Measurements from ENCODE around the gene AP1G2.
"Not testable (repeated sequence)": the region's sequence is repeated elsewhere in the genome, so short reads cannot be mapped to it uniquely, and the experiment has no call there.

AP1G2 gene

DNA sequence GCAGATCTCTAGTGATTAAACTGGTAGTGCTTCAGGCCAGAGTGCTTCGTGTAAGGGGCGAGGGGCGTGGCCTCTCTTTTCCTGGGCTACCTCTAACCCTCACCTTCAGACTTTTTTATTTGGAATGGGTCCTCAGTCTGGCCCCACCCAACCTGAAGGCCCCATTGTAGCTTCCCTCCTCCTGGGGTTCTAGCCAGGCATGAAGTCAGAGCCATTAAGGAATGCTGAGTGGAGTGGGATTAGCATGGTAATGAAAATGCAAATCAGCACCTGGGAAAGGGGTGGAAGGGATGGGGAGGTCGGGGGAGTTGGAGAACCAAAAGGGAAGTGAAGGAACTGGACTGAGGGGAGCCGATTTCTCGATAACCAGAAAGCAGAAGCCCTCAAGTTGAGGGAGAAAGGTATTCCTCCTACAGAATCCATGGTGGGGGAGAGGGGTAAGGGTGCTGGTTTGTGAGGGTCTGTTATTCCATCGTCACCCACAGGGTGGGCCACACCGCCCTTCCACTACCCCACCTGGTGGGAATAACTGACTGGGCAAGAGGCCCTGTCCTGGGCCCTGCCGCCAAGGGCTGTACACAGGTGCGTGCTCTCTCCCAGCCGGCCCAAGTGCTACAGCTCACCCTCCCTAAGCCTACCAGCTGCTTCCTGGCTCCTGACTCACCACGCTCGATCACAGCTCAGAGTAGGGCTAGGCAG, 30.1 kb downstream of the AP1G2 start:
- DNase-seq, result no peak

DNA sequence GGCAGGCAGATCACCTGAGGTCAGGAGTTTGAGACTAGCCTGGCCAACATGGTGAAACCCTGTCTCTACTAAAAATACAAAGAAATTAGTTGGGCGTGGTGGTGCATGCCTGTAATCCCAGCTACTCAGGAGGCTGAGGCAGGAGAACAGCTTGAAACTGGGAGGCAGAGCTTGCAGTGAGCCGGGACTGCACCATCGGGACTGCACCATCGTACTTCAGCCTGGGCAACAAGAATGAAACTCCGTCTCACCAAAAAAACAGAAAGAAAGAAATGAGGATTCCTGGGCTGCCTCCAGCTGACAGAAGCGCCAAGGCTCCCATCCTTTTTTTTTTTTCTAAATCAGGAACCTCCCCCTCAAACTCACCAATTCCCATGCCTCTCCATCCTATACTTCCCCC, 30.7 kb downstream of the AP1G2 start:
- not testable (repeated sequence) for DNase-seq

DNA sequence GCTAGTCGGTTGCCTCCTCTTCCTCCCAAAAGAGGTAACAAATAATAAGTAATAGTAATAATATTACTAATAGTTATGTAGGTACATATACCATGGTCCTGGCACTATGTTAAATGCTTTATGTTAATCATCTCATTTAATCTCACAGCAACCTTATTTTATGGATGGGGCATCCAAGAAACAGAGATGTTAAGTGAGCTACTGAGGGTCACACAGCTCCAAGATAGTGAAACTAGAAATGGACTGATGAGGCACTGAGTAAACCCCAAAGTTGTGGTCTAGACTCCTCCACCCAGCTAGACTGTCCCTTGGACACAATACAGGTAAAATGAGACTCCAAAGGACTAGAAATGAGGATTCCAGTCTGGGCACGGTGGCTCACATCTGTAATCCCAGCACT, 31.1 kb downstream of the AP1G2 start:
- no peak for DNase-seq

DNA sequence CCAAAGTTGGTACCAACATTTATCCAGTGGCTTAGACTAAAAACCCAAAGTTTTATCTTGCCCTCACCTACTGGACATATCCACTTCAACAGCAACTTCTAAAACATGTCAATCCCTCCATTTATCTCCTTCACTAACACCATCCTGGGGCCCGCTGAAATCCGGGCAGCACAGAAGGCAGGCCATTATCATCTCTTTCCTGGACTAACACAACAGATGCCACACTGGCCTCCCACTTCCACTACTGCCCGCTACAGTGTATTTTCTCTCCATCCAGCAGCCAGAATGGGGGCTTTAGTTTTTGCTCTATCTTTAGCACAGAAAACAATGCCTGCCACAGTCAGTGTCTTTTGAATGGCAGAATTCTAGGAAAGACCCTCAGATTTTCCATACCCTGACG, 31.6 kb downstream of the AP1G2 start:
- DNase-seq, result no peak

DNA sequence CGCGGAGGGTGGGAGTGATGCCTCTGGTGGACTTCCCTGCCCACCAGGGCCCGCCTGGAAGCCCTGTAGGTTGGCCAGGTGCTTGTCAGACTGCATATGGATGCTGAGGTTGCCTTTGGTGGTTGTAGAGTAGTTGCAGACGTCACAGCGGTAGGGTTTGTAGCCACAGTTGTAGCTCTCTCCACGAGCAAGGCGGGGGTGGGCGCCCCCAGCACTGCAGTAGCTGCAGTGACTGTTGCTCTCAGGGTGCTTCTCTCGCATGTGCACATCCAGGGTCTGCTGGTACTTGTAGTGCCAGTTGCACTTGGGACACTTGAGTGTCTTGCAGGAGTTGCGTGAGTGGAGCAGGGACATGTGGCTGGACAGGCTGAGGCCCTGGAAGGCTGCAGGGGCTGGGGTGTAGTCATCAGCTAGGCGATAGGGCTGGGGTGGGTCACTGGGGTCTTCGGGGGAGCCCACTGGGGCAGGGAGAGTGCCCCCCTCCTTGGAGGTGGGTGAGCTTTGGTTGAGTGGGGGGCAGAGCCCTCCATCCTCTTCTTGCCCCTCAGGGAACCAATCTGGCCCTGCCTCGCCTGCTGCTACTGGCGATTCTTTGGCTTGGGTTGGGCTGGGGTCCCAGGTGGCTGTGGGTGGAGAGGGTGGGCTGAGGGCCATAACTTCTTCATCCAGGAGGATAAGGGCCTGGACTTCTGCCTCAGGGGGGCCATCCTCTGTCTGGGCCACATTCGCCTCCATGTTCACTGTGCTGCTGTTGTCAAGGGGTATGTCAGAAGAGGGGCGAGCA, 33.7 kb downstream of the AP1G2 start:
- DNase-seq, result no peak

DNA sequence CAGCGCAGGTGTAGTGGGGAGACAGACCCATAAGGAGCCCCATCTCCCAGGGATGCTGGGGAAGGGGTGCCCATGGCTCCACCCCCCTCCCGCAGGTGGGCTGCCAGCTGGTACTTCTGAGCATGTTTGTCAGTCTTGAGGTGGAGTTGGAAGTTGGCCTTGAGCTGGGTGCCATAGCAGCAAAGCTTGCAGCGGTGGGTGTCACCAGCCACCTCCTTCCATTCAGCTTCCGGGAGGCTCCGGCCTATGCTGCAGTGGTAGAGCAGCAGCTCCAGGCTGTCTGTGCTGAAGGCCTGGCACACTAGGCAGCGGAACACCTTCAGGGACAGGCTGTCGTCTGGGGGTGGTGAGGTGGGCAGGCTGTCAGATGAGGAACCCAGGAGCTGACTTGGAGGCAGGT, 34.9 kb downstream of the AP1G2 start:
- no peak for DNase-seq

DNA sequence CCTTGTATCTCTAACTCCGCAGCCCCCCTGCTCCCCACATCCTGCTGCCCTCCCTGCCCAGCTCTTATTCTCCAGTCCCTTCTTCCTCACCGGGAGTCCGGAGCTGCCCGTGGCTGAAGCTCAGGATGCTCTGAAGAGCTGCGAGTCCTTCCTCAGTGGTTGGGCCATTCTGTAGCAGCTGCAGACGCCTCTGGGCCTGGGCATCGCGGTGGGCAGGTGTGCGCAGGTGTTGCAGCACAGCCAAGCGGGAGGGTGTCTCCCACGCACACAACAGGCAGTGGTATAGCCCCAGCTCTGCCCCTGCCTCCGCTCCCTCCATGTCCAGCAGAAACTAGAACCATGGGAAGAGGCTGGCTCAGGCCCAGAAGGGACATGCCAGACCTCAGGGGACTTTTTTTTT, 36.2 kb downstream of the AP1G2 start:
- no peak for DNase-seq

DNA sequence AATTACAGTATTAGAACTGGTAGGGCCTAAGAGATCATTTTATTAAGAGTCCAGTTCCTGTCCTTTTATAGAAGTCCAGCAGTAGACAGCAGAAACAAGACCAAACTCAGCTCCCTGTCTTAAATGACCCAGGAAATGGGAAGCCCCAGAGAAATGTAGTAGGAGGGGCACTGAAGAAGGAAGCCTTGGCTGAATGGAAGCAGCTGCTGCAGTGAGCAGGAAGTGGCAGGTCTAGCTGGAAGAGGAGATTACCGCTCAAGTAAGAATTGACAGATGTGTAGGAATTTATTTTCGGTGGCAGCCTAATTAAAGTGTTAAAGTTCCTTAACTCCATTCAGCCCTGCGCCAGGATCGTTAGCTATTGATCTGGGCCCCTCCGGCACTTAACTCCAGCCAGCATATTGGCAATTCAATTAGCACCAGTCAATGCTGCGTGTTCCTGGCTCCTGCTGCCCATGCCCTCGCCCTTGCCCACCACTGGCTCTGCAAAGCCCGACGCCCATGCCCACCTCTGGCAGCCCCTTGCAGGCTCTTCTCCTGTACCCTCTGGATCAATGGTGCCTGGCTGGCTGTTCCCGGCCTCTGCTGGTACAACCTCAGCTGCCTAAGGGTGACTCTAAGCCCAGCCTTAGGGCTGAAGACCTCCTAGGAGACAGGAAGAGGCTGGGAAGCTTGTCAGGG, 37.1 kb downstream of the AP1G2 start:
- no peak for DNase-seq

- no peak for DNase-seq
Measured at GRCh38 chr14:23529016-23529415, 38.6 kb downstream of the AP1G2 start.

GRCh38 chr14:23528555-23528954, 39.0 kb downstream of the AP1G2 start:
- DNase-seq, result no peak

GRCh38 chr14:23525611-23526010, 42.0 kb downstream of the AP1G2 start:
- DNase-seq, result no peak

- DNase-seq, result no peak
Measured at GRCh38 chr14:23524954-23525353, 42.6 kb downstream of the AP1G2 start.

DNA sequence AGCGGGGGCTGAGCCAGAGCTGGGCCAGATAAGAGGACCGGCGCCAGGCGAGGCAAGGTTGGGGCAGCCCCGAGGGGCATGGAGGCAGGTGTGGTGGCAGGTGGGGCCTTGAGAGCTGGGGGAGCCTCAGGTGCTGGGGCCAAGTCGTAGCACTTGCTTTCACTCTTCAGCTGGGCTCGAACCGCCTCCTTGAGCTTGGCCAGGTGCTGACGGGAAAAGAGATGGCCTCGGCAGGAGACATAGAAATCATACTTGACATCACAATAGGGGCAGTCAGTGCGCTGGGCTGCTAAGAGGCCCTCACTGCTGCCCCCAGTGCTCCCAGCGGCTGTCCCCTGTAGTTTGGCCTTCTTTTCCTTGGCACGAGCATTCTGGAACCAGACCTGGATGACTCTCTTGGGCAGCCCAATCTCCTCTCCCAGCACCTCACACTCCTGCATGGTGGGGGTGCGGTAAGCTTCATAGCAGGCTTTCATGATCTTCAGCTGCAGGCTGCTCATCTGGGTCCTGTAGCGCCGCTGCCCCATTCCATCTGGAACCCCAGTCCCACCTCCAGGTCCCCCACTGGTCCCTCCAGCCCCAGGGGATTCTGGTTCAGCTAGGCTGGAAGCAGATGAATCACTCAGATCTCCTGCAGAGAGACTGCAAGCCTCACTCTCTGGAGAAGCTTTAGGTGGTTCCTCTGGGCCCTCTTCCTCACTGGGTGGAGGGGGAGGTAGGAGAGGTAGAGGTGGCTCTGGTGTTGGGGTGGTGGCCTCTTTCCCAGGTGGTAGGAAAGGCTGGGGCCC, 44.2 kb downstream of the AP1G2 start:
- DNase-seq, result no peak

DNA sequence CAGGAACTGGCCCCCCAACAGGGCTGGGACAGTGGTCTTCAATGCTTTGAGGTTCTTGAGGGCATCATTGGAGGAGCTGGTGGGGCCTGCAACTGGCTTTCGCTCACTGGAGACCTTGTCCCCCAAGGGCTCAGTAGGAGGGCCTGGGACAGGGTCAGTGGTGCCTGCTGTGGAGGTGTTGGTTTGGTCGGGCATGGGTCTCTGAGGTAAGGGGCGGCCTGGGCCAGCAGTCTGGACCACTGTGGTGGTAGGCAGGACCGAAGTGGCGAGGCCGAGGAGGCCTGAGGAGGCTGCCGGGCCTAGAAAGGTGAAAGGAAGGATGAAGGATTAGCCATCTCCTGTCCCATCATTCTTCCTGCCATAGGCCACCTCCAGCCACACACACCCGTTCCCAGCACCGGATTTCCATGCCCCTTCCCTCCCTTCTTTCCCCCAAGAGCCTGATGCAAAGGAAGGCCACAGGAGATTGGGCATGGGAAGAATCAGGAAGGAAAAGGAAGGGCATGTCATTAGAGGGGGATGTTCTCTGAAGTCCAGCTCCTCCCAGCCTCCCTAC, 44.9 kb downstream of the AP1G2 start:
- DNase-seq, result no peak

- DNase-seq, result no peak
Measured at GRCh38 chr14:23521785-23522640, 45.6 kb downstream of the AP1G2 start.

GRCh38 chr14:23520899-23521533, 46.6 kb downstream of the AP1G2 start:
- DNase-seq, result no peak

DNA sequence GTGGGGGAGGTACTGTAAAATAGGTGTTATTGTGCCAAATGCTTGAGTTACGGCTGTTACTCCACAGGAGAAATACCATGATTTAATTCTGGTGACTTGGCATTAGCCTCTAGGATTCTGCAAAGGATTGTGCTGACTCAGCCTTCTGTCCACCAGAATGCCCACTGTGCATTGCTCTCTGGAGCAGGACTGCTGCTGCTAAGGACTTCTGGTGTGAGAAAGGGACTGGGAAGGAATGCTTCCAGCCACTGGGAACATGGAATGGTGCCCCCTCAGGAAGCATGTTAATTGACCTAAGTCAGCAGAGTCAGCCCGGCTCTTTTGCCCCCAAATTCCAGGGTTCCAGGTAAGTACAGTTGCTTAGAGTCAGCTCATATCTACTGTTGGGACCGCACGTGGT, 48.9 kb downstream of the AP1G2 start:
- DNase-seq, result no peak

GRCh38 chr14:23517650-23518326, 49.8 kb downstream of the AP1G2 start:
- no peak for DNase-seq

GRCh38 chr14:23514644-23514957, 53.0 kb downstream of the AP1G2 start:
- no peak for DNase-seq

DNA sequence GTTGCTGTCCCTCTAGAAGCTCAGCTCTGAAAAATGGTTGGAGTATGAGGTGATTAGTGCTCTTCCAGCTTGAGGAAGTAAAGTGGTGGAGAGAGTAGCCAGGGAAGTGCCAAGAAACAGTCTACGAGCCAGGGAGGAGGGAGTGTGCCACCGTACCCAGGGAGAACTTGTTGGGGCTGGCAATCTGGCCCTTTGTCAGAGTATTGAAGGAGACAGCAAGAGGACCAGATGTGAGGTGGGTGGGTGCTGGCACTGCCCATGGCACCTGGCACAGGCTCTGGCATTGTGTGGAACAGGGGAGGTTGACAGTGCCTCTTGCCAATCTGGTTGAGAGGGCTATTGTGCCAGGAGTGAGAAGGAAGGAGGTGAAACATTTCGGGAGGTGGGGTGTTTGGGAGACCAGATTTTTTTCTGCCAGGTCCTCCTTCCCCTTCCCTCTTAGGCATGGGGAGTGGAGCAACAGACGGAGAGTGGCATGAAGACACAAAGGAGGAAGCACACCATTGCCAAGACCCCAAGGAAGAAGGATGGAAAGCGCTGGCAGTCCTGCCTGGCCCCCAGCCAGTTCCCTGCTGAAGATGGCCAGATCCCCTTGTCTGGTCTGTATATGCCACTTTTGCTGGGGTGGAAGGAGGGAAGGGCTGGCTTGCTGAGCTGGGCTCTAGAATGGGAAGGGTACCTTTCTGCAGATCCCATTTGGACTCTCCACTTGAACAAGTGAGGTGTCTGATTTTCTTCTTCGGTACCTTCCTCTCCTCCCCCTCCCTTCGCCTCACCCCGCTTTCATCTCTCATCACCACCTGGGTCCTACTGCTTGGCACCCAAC, 53.6 kb downstream of the AP1G2 start:
- no peak for DNase-seq

All from 8988T (cell line).